ENCODE data around the gene REST. TPM values are rescaled to one million over a fixed set of nuclear protein-coding genes. Genes with fewer than 3 reads are reported as not detected.
A peak's percentile ranks its signal among the peaks of the same experiment; 100 is the strongest.

The REST gene
- total RNA-seq (10 to 100 TPM; 33.5 to 39.1 TPM), polyA plus RNA-seq (1 to 10 TPM; 5.7 to 6.8 TPM)
- long read RNA-seq, donor 1, full-length matches to known transcripts = 74 of 93 reads
- long read RNA-seq, donor 1, partial matches to known transcripts = 10 of 93 reads
- long read RNA-seq, donor 1, other reads (novel, unspliced or antisense) = 9 of 93 reads
- long read RNA-seq, donor 2, full-length matches to known transcripts = 30 of 46 reads
- long read RNA-seq, donor 2, partial matches to known transcripts = 4 of 46 reads
- long read RNA-seq, donor 2, other reads (novel, unspliced or antisense) = 12 of 46 reads

GRCh38 chr4:56907489-56908205 lies at the start of gene REST:
TSS of gene REST (plus strand) at chr4:56907900. CDS start at chr4:56910639, 2,739 bp downstream.
- DNase-seq (peak; percentile 81 to 92), ATAC-seq (ENCODE audit: low FRiP score) (peak; percentile 94)
- intact Hi-C loops (cut with DNase I) = loop anchor here (2.0 to 5.0 kb wide), 2 partner anchors 70 to 71 kb away; partner anchors contain the start of genes POLR2B (in 2 of the 2) and NOA1 (in 1 of the 2)
- 0% methylated on average over 19 to 74 of the region's 74 CpGs for WGBS, 2 donors
- peak within 1 kb of the TSS; percentile 82 to 95 for H3K4me3 ChIP-seq (ENCODE audit: low read length in 2 of 2)
- H3K27me3 ChIP-seq (ENCODE audit: control insufficient read depth in 1 of 2, insufficient read depth in 2 of 2, low read length in 1 of 2) = no peaks in the 10 kb centered on the region
- peak within 1 kb of the TSS; percentile 71 to 97 for H3K27ac ChIP-seq (ENCODE audit: low read depth in 1 of 2, low read length in 2 of 2)
- H3K4me1 ChIP-seq (ENCODE audit: control insufficient read depth in 1 of 2, insufficient read depth in 2 of 2, low read length in 2 of 2) = peaks cover 0 to 3% of the 10 kb centered on the region in 2 donors
- H3K36me3 ChIP-seq (ENCODE audit: control insufficient read depth in 1 of 2, insufficient read depth in 2 of 2, low read length in 1 of 2) = no peaks in the 10 kb centered on the region
- no peaks in the 10 kb centered on the region for H3K9me3 ChIP-seq (ENCODE audit: control insufficient read depth, low read length)

GRCh38 chr4:56859841-56860240 lies 47.9 kb upstream of the REST start:
- 95 to 97% methylated on average over 5 of the region's 5 CpGs for WGBS, 2 donors
- ATAC-seq (ENCODE audit: low FRiP score) (no peak), DNase-seq (no peak)
- no peaks in the 10 kb centered on the region for H3K4me1 ChIP-seq (ENCODE audit: control insufficient read depth in 1 of 2, insufficient read depth in 2 of 2, low read length in 2 of 2)
- intact Hi-C loops (cut with DNase I) = no loop called here
- H3K27ac ChIP-seq (ENCODE audit: low read depth in 1 of 2, low read length in 2 of 2) = no peak overlapping the region
- H3K27me3 ChIP-seq (ENCODE audit: control insufficient read depth in 1 of 2, insufficient read depth in 2 of 2, low read length in 1 of 2) = no peaks in the 10 kb centered on the region
- H3K9me3 ChIP-seq (ENCODE audit: control insufficient read depth, low read length) = no peaks in the 10 kb centered on the region
- no peaks in the 10 kb centered on the region for H3K36me3 ChIP-seq (ENCODE audit: control insufficient read depth in 1 of 2, insufficient read depth in 2 of 2, low read length in 1 of 2)
- no peak overlapping the region for H3K4me3 ChIP-seq (ENCODE audit: low read length in 2 of 2)

DNA sequence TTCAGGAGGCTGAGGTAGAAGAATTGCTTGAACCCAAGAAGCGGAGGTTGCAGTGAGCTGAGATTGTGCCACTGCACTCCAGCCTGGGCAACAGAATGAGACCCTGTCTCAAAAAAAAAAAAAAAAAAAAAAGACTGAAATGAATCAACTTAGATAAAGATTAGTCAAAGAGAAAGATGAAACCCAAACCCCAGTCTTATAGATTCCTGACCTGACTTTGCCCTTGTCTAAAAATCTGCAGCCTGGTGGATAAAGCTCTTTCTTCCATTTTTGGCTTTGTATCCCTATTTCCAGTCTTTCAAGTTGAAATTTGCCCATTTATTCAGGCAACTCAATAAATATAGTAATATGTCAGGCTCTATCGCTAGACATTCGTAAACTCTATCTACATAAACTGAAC lies 46.9 kb upstream of the REST start:
- no peaks in the 10 kb centered on the region for H3K4me1 ChIP-seq (ENCODE audit: control insufficient read depth in 1 of 2, insufficient read depth in 2 of 2, low read length in 2 of 2)
- no peak overlapping the region for H3K27ac ChIP-seq (ENCODE audit: low read depth in 1 of 2, low read length in 2 of 2)
- ATAC-seq (ENCODE audit: low FRiP score) = no peak
- 89 to 90% methylated on average over 3 of the region's 3 CpGs for WGBS, 2 donors
- DNase-seq = no peak
- H3K36me3 ChIP-seq (ENCODE audit: control insufficient read depth in 1 of 2, insufficient read depth in 2 of 2, low read length in 1 of 2) = no peaks in the 10 kb centered on the region
- no peaks in the 10 kb centered on the region for H3K27me3 ChIP-seq (ENCODE audit: control insufficient read depth in 1 of 2, insufficient read depth in 2 of 2, low read length in 1 of 2)
- no peak overlapping the region for H3K4me3 ChIP-seq (ENCODE audit: low read length in 2 of 2)
- intact Hi-C loops (cut with DNase I) = no loop called here
- no peaks in the 10 kb centered on the region for H3K9me3 ChIP-seq (ENCODE audit: control insufficient read depth, low read length)

DNA sequence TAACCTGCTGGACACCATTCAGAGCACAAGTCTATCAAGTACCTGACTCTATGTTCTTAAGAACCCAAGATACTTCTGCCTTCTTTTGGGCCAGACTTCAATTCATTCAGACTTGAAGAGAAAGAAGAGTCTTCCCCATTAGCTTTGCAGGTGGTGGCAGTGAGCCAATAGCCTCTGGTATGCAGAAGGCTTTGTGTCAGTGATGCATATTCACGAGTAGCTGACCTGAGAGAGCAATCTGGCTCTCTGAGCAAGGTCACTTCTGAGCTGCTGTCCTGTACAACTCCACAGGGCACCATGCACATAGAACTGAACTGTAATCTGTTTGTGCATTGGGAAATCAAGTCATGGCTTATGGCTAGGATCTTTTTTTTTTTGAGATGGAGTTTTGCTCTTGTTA lies 46.3 kb upstream of the REST start:
- Histone ChIP-seq H3K27me3 (ENCODE audit: control insufficient read depth in 1 of 2, insufficient read depth in 2 of 2, low read length in 1 of 2) (no peaks in the 10 kb centered on the region), H3K36me3 (ENCODE audit: control insufficient read depth in 1 of 2, insufficient read depth in 2 of 2, low read length in 1 of 2) (no peaks in the 10 kb centered on the region), H3K4me3 (ENCODE audit: low read length in 2 of 2) (no peak overlapping the region), H3K9me3 (ENCODE audit: control insufficient read depth, low read length) (no peaks in the 10 kb centered on the region), H3K27ac (ENCODE audit: low read depth in 1 of 2, low read length in 2 of 2) (no peak overlapping the region), H3K4me1 (ENCODE audit: control insufficient read depth in 1 of 2, insufficient read depth in 2 of 2, low read length in 2 of 2) (no peaks in the 10 kb centered on the region)
- intact Hi-C loops (cut with DNase I) = no loop called here
- DNase-seq (no peak), ATAC-seq (ENCODE audit: low FRiP score) (no peak)
- WGBS, 2 donors = 49 to 54% methylated on average over 1 of the region's 1 CpG

GRCh38 chr4:56863441-56864139 lies 44.1 kb upstream of the REST start:
- no peak for DNase-seq
- no peak for ATAC-seq (ENCODE audit: low FRiP score)
- Histone ChIP-seq H3K4me1 (ENCODE audit: control insufficient read depth in 1 of 2, insufficient read depth in 2 of 2, low read length in 2 of 2) (no peaks in the 10 kb centered on the region), H3K27ac (ENCODE audit: low read depth in 1 of 2, low read length in 2 of 2) (no peak overlapping the region), H3K4me3 (ENCODE audit: low read length in 2 of 2) (no peak overlapping the region), H3K27me3 (ENCODE audit: control insufficient read depth in 1 of 2, insufficient read depth in 2 of 2, low read length in 1 of 2) (no peaks in the 10 kb centered on the region), H3K9me3 (ENCODE audit: control insufficient read depth, low read length) (no peaks in the 10 kb centered on the region), H3K36me3 (ENCODE audit: control insufficient read depth in 1 of 2, insufficient read depth in 2 of 2, low read length in 1 of 2) (no peaks in the 10 kb centered on the region)
- intact Hi-C loops (cut with DNase I) = no loop called here
- 97 to 98% methylated on average over 7 of the region's 7 CpGs for WGBS, 2 donors

DNA sequence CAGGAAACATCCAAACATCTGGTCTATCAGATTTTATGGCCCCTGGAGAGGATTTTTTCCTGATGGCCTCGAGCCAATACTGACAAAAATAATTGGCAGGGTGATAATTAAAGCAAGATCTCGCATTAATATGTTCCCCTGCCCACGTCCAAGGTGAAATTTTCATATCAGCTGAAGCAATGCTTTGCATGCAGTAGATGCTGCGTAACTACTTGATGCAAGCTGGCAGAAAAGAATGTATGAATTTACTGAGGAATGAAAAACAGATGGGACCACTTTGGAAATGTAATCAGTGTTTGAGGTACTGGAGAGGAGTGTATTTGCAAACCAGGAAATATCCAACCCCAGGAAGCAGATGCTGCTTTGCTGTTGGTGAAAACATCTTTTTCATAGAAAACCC lies 36.8 kb upstream of the REST start:
- DNase-seq (no peak), ATAC-seq (ENCODE audit: low FRiP score) (no peak)
- Histone ChIP-seq H3K4me3 (ENCODE audit: low read length in 2 of 2) (no peak overlapping the region), H3K36me3 (ENCODE audit: control insufficient read depth in 1 of 2, insufficient read depth in 2 of 2, low read length in 1 of 2) (no peaks in the 10 kb centered on the region), H3K9me3 (ENCODE audit: control insufficient read depth, low read length) (no peaks in the 10 kb centered on the region), H3K4me1 (ENCODE audit: control insufficient read depth in 1 of 2, insufficient read depth in 2 of 2, low read length in 2 of 2) (no peaks in the 10 kb centered on the region), H3K27me3 (ENCODE audit: control insufficient read depth in 1 of 2, insufficient read depth in 2 of 2, low read length in 1 of 2) (no peaks in the 10 kb centered on the region), H3K27ac (ENCODE audit: low read depth in 1 of 2, low read length in 2 of 2) (no peak overlapping the region)
- intact Hi-C loops (cut with DNase I) = no loop called here
- WGBS, 2 donors = 34 to 44% methylated on average over 4 of the region's 4 CpGs

- Histone ChIP-seq H3K27me3 (ENCODE audit: control insufficient read depth in 1 of 2, insufficient read depth in 2 of 2, low read length in 1 of 2) (no peaks in the 10 kb centered on the region), H3K27ac (ENCODE audit: low read depth in 1 of 2, low read length in 2 of 2) (no peak overlapping the region), H3K4me1 (ENCODE audit: control insufficient read depth in 1 of 2, insufficient read depth in 2 of 2, low read length in 2 of 2) (no peaks in the 10 kb centered on the region), H3K9me3 (ENCODE audit: control insufficient read depth, low read length) (no peaks in the 10 kb centered on the region), H3K4me3 (ENCODE audit: low read length in 2 of 2) (no peak overlapping the region), H3K36me3 (ENCODE audit: control insufficient read depth in 1 of 2, insufficient read depth in 2 of 2, low read length in 1 of 2) (no peaks in the 10 kb centered on the region)
- no peak for DNase-seq
- ATAC-seq (ENCODE audit: low FRiP score) = no peak
- 42% methylated on average over 10 of the region's 10 CpGs for WGBS, 2 donors
- intact Hi-C loops (cut with DNase I) = no loop called here
Measured at GRCh38 chr4:56871371-56871866, 36.3 kb upstream of the REST start.

- Histone ChIP-seq H3K27me3 (ENCODE audit: control insufficient read depth in 1 of 2, insufficient read depth in 2 of 2, low read length in 1 of 2) (no peaks in the 10 kb centered on the region), H3K9me3 (ENCODE audit: control insufficient read depth, low read length) (no peaks in the 10 kb centered on the region), H3K4me1 (ENCODE audit: control insufficient read depth in 1 of 2, insufficient read depth in 2 of 2, low read length in 2 of 2) (no peaks in the 10 kb centered on the region), H3K27ac (ENCODE audit: low read depth in 1 of 2, low read length in 2 of 2) (no peak overlapping the region), H3K36me3 (ENCODE audit: control insufficient read depth in 1 of 2, insufficient read depth in 2 of 2, low read length in 1 of 2) (no peaks in the 10 kb centered on the region), H3K4me3 (ENCODE audit: low read length in 2 of 2) (no peak overlapping the region)
- WGBS, 2 donors = 55 to 74% methylated on average over 9 to 10 of the region's 10 CpGs
- intact Hi-C loops (cut with DNase I) = no loop called here
- DNase-seq (no peak), ATAC-seq (ENCODE audit: low FRiP score) (no peak)
Measured at GRCh38 chr4:56874166-56874565, 33.5 kb upstream of the REST start.
